Spleen (tissue), 11 donors: ENCODE measurements around the gene TGM1. TPM values are rescaled to one million over a fixed set of nuclear protein-coding genes. Genes with fewer than 3 reads are reported as not detected.

Source experiments
- DNase-seq: peaks from one replicate; pipeline ENCODE4 v3.0.0-alpha.2; 2020
- H3K27ac ChIP-seq, 8 donors: fragments of 200-600 bp; sonication (generic) in 7 of 8; 1 replicate in 4 of 8; 2 replicates in 4 of 8; pipeline versions ENCODE4 v1.5.0 to v1.8.0; 2016 to 2021; ENCODE audit warnings: inconsistent platforms in 4 of 8, mild to moderate bottlenecking in 4 of 8, moderate library complexity in 1 of 8
- H3K27me3 ChIP-seq, 7 donors: fragments of 200-600 bp; sonication (generic) in 6 of 7; replicated peaks in 1 of 7; 1 replicate in 4 of 7; 2 replicates in 3 of 7; pipeline versions ENCODE4 v1.5.0 to v1.8.0; 2016 to 2021; ENCODE audit warnings: inconsistent platforms in 3 of 7, mild to moderate bottlenecking in 1 of 7
- H3K36me3 ChIP-seq, 6 donors: fragments of 200-600 bp; sonication (generic) in 5 of 6; 1 replicate in 4 of 6; 2 replicates in 2 of 6; pipeline versions ENCODE4 v1.5.0 to v1.8.0; 2016 to 2021; ENCODE audit warnings: inconsistent platforms in 2 of 6
- H3K4me1 ChIP-seq, 6 donors: fragments of 200-600 bp; sonication (generic) in 5 of 6; 1 replicate in 3 of 6; 2 replicates in 3 of 6; pipeline versions ENCODE4 v1.5.0 to v1.8.0; 2016 to 2021; ENCODE audit warnings: inconsistent platforms in 3 of 6
- H3K4me3 ChIP-seq, 8 donors: fragments of 200-600 bp; sonication (generic) in 7 of 8; 1 replicate in 4 of 8; 2 replicates in 4 of 8; pipeline versions ENCODE4 v1.5.0 to v1.8.0; 2016 to 2021; ENCODE audit warnings: inconsistent platforms in 4 of 8, mild to moderate bottlenecking in 4 of 8, moderate library complexity in 2 of 8
- H3K9me3 ChIP-seq, 8 donors: fragments of 200-600 bp; sonication (generic) in 7 of 8; 1 replicate in 4 of 8; 2 replicates in 4 of 8; pipeline versions ENCODE4 v1.5.0 to v1.8.0; 2016 to 2021; ENCODE audit warnings: inconsistent platforms in 4 of 8
- POLR2A ChIP-seq, 3 donors: fragments of 450-650 bp; IDR thresholded peaks; one replicate each; pipeline ENCODE4 v1.5.1; 2017; ENCODE audit warnings: antibody characterized with exemption in 3 of 3, mild to moderate bottlenecking in 1 of 3
- POLR2AphosphoS5 ChIP-seq, 3 donors: sonication (generic); formaldehyde crosslinking; IDR thresholded peaks; one replicate each; pipeline ENCODE4 v1.5.1; 2017; ENCODE audit warnings: antibody characterized with exemption in 3 of 3
- WGBS, 5 donors: extraction: QIAGEN DNeasy Blood & Tissue Kit in 3 of 5; methylation state at CpG; one replicate each; pipeline versions ENCODE4 v1.1.5 to v1.1.7; 2013 to 2018; 5-methylcytosine and 5-hydroxymethylcytosine counted together
- intact Hi-C: fragments of 100-400 bp; cut with DNase I; formaldehyde crosslinking; loops from one replicate; pipeline ENCODE4 v1.15.0; 2023; ENCODE audit warnings: low total_unique reads
- polyA plus RNA-seq, 3 donors: library from polyadenylated mRNA; stranded (reverse); fragments of 200-250 nt; gene quantifications; one replicate each; pipeline ENCODE4 v1.2.1, GENCODE V29; 2013
- total RNA-seq, 7 donors: library from RNA; depleted of rRNA in 3 of 7; stranded (reverse); fragments of >200 nt in 3 of 7; fragmentation: NEBNext Ultra II Directional in 4 of 7; extraction: Animal tissue kit (Norgen Biotek cat#: 25700) in 4 of 7; gene quantifications; one replicate each; pipeline versions ENCODE4 v1.1.0 to v1.2.1, GENCODE V29; 2016 to 2021
- TF ChIP-seq, protein P1 (sequence below), 11 experiments: fragments of 200-600 bp in 7 of 11; fragments of 450-650 bp in 4 of 11; sonication (generic) in 4 of 11; IDR thresholded peaks in 8 of 11; conservative IDR thresholded peaks in 3 of 11; 1 replicate in 7 of 11; 2 replicates in 4 of 11; pipeline versions ENCODE4 v1.4.0 to v1.8.0; 2016 to 2021; ENCODE audit warnings: antibody characterized with exemption in 11 of 11, inconsistent platforms in 4 of 11, mild to moderate bottlenecking in 1 of 11
- donor health status: healthy with polysubstance abuse.
- donor health status: DM: no; HTN: no; CAD: no; lungs with moderate emphysema.
- donor health status: DM: no; HTN: no; CAD: no.
- donor health status: Bipolar disorder and iron deficiency.
- donor health status: healthy.
- donor health status: DM: no; HTN: no; CAD: no.
- donor health status: DM: yes; HTN: yes; CAD: no.

The TGM1 gene
- total and polyA plus RNA-seq, 10 donors = 1.4 to 4.8 (median 2.7) TPM

DNA sequence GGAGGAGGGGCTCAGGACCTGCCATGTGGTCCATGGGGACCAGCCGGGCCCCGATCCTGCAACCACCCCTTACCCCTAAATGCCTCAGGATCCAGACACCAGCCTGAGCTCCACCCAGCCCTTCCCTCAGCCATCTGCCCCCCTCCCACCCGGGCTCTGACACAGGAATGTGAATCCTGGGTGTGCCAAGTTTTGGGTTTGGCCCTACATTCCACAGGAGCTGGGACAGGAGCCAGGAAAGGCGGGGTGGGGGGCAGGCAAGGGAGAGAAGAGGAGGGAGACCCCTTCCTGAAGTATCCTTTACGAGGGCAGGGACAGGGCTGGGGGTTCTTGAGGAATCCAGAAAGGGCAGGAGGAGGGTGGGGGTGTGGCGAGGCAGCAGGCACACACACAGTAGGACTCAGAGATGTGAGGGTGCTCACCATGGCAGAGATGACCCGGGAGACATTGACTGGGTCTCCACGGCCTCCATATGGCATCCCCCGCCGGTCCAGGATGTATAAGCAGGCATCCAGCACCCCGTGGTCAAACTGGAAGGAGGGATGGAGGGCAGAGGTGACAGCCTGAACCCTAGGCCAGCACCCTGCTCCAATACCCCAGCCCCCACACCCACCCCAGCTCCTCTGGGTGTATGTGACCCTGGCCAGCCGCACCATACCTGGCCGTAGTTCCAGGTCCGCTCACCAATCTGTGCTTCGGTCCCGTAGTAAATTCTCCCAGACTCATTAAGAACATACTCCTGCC is 3.5 kb downstream of the TGM1 start:
- Histone ChIP-seq H3K27me3 (no peaks in the 10 kb centered on the region), H3K27ac (no peak overlapping the region), H3K9me3 (no peaks in the 10 kb centered on the region), H3K4me1 (no peaks in the 10 kb centered on the region), H3K36me3 (peaks cover 0 to 89% (median 2%) of the 10 kb centered on the region in 6 donors), H3K4me3 (no peak overlapping the region)
- 86 to 95% (median 88%) methylated on average over 14 to 16 of the region's 16 CpGs for WGBS, 5 donors
- intact Hi-C loops = no loop called here
- TF ChIP-seq POLR2AphosphoS5 (IDR thresholded peaks at IDR 0.05) = no peak
- peak; percentile 50 for DNase-seq

DNA sequence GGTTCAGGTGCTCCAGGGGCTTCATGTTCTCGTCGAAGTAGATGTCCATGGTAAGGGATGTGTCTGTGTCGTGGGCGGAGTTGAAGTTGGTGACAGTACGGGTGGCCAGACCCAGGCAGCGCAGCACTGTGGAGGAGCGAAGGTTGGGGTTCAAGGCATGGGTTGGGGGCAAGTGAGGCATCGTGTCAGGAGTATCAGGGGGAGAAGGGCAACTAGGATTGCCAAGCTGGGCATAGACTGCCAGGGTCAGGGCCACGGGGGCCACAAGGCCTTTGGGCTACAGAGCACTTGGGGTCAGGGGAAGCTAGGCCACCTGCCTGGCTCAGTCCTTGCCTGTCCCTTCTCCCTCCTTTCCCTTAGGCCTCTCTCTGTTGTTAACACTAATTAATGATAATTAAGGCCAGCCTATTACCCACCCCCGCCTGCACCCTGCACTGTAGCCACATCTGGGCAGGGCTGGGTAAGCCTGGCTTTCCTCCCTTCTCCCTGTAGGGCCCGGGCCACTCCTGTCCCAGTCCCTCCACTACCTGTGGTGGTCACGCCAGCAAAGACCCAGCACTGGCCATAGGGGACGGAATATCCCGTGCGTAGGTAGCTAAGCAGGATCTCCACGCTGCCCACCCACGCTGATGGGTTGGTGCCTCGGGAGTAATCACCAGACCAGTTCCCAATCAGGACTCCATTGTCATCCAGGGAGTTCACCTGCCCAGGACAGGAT is 4.3 kb downstream of the TGM1 start:
- H3K4me1 ChIP-seq = no peaks in the 10 kb centered on the region
- no peak overlapping the region for H3K4me3 ChIP-seq
- peaks cover 0 to 89% (median 4%) of the 10 kb centered on the region in 6 donors for H3K36me3 ChIP-seq
- intact Hi-C loops = no loop called here
- TF ChIP-seq, protein P1, sequence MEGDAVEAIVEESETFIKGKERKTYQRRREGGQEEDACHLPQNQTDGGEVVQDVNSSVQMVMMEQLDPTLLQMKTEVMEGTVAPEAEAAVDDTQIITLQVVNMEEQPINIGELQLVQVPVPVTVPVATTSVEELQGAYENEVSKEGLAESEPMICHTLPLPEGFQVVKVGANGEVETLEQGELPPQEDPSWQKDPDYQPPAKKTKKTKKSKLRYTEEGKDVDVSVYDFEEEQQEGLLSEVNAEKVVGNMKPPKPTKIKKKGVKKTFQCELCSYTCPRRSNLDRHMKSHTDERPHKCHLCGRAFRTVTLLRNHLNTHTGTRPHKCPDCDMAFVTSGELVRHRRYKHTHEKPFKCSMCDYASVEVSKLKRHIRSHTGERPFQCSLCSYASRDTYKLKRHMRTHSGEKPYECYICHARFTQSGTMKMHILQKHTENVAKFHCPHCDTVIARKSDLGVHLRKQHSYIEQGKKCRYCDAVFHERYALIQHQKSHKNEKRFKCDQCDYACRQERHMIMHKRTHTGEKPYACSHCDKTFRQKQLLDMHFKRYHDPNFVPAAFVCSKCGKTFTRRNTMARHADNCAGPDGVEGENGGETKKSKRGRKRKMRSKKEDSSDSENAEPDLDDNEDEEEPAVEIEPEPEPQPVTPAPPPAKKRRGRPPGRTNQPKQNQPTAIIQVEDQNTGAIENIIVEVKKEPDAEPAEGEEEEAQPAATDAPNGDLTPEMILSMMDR (IDR thresholded peaks at IDR 0.05 in 8 of 11, conservative IDR thresholded peaks at IDR 0.05 in 3 of 11) = no peak
- TF ChIP-seq POLR2AphosphoS5 (IDR thresholded peaks at IDR 0.05) (no peak), POLR2A (IDR thresholded peaks at IDR 0.05) (no peak)
- peak; percentile 50 for DNase-seq
- 89 to 96% (median 94%) methylated on average over 18 of the region's 18 CpGs for WGBS, 5 donors
- no peaks in the 10 kb centered on the region for H3K9me3 ChIP-seq
- no peaks in the 10 kb centered on the region for H3K27me3 ChIP-seq
- H3K27ac ChIP-seq = no peak overlapping the region

DNA sequence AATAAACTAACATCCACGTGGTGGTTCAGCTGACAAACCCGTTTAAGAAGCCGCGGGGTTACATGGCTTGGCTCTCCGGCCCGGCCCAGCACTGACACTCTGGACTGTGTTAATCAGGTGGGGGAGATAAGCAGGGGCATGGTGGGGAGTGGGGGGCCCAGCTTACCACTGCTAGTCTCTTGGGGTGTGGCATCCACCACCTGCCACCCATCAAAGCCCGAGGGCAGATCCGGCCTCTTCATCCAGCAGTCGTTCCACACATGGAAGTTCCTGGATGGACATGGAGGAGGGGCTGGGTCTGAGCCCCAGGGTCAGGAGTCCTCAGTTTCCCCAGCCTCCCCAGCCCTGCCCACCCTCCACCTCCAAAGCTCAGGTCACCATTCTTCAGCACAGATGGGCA is 4.9 kb downstream of the TGM1 start:
- Histone ChIP-seq H3K9me3 (no peaks in the 10 kb centered on the region), H3K36me3 (peaks cover 0 to 89% (median 6%) of the 10 kb centered on the region in 6 donors), H3K27ac (no peak overlapping the region), H3K27me3 (no peaks in the 10 kb centered on the region), H3K4me3 (no peak overlapping the region), H3K4me1 (no peaks in the 10 kb centered on the region)
- TF ChIP-seq, protein P1 (IDR thresholded peaks at IDR 0.05 in 8 of 11, conservative IDR thresholded peaks at IDR 0.05 in 3 of 11) = no peak
- TF ChIP-seq POLR2A (IDR thresholded peaks at IDR 0.05) = no peak
- no peak for TF ChIP-seq POLR2AphosphoS5 (IDR thresholded peaks at IDR 0.05)
- intact Hi-C loops = no loop called here
- 85 to 96% (median 94%) methylated on average over 9 of the region's 9 CpGs for WGBS, 5 donors
- DNase-seq = peak; percentile 51

DNA sequence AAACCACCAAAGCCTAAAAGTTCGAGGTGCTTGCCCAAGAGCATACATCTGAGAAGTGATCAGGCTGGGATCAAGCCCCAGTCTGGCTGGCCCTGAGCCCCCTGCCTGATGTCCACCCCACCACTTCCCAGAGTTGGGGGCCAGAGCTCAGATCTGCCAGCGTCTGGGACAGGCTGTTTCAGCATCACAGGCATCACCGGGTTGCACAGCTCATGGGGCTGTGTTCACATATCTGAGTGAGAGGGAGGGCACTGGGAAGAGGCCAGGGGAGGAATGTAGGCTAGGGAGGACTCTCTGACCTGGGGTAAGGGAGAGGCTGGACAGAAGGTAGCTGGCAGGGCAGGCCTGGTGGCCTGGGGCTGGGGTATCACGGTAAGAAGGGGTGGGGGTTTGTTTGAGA is 6.0 kb downstream of the TGM1 start:
- Histone ChIP-seq H3K9me3 (no peaks in the 10 kb centered on the region), H3K27me3 (no peaks in the 10 kb centered on the region), H3K4me3 (no peak overlapping the region), H3K36me3 (peaks cover 0 to 91% (median 6%) of the 10 kb centered on the region in 6 donors), H3K27ac (peak overlapping the region in 1 of 8 donors; percentile 21), H3K4me1 (no peaks in the 10 kb centered on the region)
- WGBS, 5 donors = 67 to 92% (median 90%) methylated on average over 4 of the region's 4 CpGs
- no peak for TF ChIP-seq POLR2A (IDR thresholded peaks at IDR 0.05)
- TF ChIP-seq, protein P1 (IDR thresholded peaks at IDR 0.05 in 8 of 11, conservative IDR thresholded peaks at IDR 0.05 in 3 of 11) = no peak
- TF ChIP-seq POLR2AphosphoS5 (IDR thresholded peaks at IDR 0.05) = no peak
- DNase-seq = peak; percentile 66
- intact Hi-C loops = no loop called here
